A549 (cell line): ENCODE measurements around the gene RUNX1.

Experiments used
- EHMT2 ChIP-seq: fragments of 200-600 bp; sonication (generic); IDR thresholded peaks from 2 replicates; pipeline ENCODE4 v1.6.1; 2016; ENCODE audit warnings: antibody characterized with exemption, low read depth, mild to moderate bottlenecking, moderate library complexity
- FOSL2 ChIP-seq, 2 experiments: fragments of 450-650 bp in 1 of 2; fragments of >200 bp in 1 of 2; sonication (Bioruptor Twin) in 1 of 2; formaldehyde crosslinking; IDR thresholded peaks; 2 replicates each; pipeline versions ENCODE4 v1.5.0 to v1.6.1; 2016 to 2020; ENCODE audit warnings: mild to moderate bottlenecking in 1 of 2, moderate library complexity in 1 of 2
- HDAC2 ChIP-seq: fragments of 200-600 bp; sonication (generic); IDR thresholded peaks from 2 replicates; pipeline ENCODE4 v1.6.1; 2016
- JUN ChIP-seq, 2 experiments: fragments of >200 bp; sonication (Bioruptor Twin); formaldehyde crosslinking; IDR thresholded peaks; 2 replicates in 1 of 2; 3 replicates in 1 of 2; pipeline ENCODE4 v1.6.1; 2016 to 2017
- KDM5A ChIP-seq: fragments of 200-600 bp; sonication (generic); IDR thresholded peaks from 2 replicates; pipeline ENCODE4 v1.6.1; 2016; ENCODE audit warnings: antibody characterized with exemption, mild to moderate bottlenecking
- NFE2L2 ChIP-seq: fragments of 150-350 bp; conservative IDR thresholded peaks from 2 replicates; pipeline ENCODE4 v1.6.1; 2014; ENCODE audit warnings: low read length
- POLR2A ChIP-seq: IDR thresholded peaks from 2 replicates; pipeline ENCODE4 v1.6.1; 2012; ENCODE audit warnings: mild to moderate bottlenecking, low read length
- RARB ChIP-seq: fragments of 250-450 bp; sonication (Bioruptor Pico); IDR thresholded peaks from 2 replicates; pipeline ENCODE4 v1.8.0; 2021; ENCODE audit warnings: mild to moderate bottlenecking, moderate library complexity
- TF ChIP-seq, protein P1 (sequence below): fragments of >200 bp; sonication (Bioruptor Twin); formaldehyde crosslinking; IDR thresholded peaks from 3 replicates; pipeline ENCODE4 v1.6.1; 2016
- TF ChIP-seq, protein P2 (sequence below): fragments of >200 bp; sonication (Bioruptor Twin); formaldehyde crosslinking; IDR thresholded peaks from 3 replicates; pipeline ENCODE4 v1.5.1; 2016
- TF ChIP-seq, protein P3 (sequence below): fragments of 200-600 bp; sonication (generic); IDR thresholded peaks from 2 replicates; pipeline ENCODE4 v1.6.1; 2016; ENCODE audit warnings: antibody characterized with exemption, mild to moderate bottlenecking, moderate library complexity
- TF ChIP-seq, protein P4 (sequence below): IDR thresholded peaks from 2 replicates; pipeline ENCODE4 v1.6.1; 2012

DNA sequence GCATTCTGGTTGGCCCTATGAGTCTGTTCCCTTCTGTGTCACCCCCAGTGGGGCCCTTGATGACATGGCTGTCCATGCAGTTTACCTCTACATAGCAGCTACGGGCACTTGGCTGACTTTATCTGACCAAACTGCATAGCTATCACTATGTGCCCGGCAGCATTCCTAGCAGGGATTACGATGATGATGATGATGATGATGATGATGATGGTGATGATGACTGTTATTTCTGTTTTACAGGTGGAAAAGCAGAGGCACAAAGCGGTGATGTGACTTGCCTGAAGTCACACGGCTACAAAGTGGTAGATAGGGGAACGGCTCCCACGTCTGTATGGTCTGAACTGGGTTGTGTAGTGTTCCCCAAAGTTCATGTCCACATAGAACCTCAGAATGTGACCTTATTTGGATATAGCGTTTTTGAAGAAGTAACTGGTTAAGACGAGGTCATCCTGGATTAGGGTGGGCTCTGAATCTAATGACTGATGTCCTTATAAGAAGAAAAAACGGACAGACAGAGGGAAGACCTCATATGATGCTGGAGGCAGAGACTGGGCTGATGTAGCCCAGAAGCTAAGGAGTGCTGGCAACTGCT, 57.6 kb downstream of the RUNX1 start:
- TF ChIP-seq, protein P1, sequence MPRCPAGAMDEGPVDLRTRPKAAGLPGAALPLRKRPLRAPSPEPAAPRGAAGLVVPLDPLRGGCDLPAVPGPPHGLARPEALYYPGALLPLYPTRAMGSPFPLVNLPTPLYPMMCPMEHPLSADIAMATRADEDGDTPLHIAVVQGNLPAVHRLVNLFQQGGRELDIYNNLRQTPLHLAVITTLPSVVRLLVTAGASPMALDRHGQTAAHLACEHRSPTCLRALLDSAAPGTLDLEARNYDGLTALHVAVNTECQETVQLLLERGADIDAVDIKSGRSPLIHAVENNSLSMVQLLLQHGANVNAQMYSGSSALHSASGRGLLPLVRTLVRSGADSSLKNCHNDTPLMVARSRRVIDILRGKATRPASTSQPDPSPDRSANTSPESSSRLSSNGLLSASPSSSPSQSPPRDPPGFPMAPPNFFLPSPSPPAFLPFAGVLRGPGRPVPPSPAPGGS, result no peak
- TF ChIP-seq POLR2A (no peak), FOSL2 (IDR thresholded peaks at IDR 0.05) (no peak), FOSL2 (CRISPR knock-in tag; IDR thresholded peaks at IDR 0.05) (no peak), EHMT2 (no peak), NFE2L2 (no peak), RARB (CRISPR knock-in tag) (no peak), JUN (IDR thresholded peaks at IDR 0.05) (no peak), KDM5A (no peak), HDAC2 (no peak)
- TF ChIP-seq, protein P2, sequence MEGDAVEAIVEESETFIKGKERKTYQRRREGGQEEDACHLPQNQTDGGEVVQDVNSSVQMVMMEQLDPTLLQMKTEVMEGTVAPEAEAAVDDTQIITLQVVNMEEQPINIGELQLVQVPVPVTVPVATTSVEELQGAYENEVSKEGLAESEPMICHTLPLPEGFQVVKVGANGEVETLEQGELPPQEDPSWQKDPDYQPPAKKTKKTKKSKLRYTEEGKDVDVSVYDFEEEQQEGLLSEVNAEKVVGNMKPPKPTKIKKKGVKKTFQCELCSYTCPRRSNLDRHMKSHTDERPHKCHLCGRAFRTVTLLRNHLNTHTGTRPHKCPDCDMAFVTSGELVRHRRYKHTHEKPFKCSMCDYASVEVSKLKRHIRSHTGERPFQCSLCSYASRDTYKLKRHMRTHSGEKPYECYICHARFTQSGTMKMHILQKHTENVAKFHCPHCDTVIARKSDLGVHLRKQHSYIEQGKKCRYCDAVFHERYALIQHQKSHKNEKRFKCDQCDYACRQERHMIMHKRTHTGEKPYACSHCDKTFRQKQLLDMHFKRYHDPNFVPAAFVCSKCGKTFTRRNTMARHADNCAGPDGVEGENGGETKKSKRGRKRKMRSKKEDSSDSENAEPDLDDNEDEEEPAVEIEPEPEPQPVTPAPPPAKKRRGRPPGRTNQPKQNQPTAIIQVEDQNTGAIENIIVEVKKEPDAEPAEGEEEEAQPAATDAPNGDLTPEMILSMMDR, result no peak
- TF ChIP-seq, protein P3, sequence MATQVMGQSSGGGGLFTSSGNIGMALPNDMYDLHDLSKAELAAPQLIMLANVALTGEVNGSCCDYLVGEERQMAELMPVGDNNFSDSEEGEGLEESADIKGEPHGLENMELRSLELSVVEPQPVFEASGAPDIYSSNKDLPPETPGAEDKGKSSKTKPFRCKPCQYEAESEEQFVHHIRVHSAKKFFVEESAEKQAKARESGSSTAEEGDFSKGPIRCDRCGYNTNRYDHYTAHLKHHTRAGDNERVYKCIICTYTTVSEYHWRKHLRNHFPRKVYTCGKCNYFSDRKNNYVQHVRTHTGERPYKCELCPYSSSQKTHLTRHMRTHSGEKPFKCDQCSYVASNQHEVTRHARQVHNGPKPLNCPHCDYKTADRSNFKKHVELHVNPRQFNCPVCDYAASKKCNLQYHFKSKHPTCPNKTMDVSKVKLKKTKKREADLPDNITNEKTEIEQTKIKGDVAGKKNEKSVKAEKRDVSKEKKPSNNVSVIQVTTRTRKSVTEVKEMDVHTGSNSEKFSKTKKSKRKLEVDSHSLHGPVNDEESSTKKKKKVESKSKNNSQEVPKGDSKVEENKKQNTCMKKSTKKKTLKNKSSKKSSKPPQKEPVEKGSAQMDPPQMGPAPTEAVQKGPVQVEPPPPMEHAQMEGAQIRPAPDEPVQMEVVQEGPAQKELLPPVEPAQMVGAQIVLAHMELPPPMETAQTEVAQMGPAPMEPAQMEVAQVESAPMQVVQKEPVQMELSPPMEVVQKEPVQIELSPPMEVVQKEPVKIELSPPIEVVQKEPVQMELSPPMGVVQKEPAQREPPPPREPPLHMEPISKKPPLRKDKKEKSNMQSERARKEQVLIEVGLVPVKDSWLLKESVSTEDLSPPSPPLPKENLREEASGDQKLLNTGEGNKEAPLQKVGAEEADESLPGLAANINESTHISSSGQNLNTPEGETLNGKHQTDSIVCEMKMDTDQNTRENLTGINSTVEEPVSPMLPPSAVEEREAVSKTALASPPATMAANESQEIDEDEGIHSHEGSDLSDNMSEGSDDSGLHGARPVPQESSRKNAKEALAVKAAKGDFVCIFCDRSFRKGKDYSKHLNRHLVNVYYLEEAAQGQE, result no peak
- TF ChIP-seq, protein P4, sequence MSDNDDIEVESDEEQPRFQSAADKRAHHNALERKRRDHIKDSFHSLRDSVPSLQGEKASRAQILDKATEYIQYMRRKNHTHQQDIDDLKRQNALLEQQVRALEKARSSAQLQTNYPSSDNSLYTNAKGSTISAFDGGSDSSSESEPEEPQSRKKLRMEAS, result no peak
